WTC11 (cell line): ENCODE measurements around the gene NFIA.

Source experiments
- ATF1 ChIP-seq: sonication (generic); formaldehyde crosslinking; IDR thresholded peaks from 2 replicates; pipeline ENCODE4 v1.8.1; 2023; ENCODE audit warnings: mild to moderate bottlenecking, moderate library complexity, missing genetic modification reagents
- CTCF ChIP-seq: fragments of 200-600 bp; IDR thresholded peaks from 2 replicates; pipeline ENCODE4 v1.8.0; 2022; ENCODE audit warnings: antibody characterized with exemption
- E2F1 ChIP-seq: sonication (generic); formaldehyde crosslinking; IDR thresholded peaks from 2 replicates; pipeline ENCODE4 v1.8.0; 2022; ENCODE audit warnings: mild to moderate bottlenecking, missing genetic modification reagents
- JUN ChIP-seq: sonication (generic); formaldehyde crosslinking; IDR thresholded peaks from 2 replicates; pipeline ENCODE4 v1.8.0; 2023; ENCODE audit warnings: mild to moderate bottlenecking, missing genetic modification reagents
- SMAD4 ChIP-seq: sonication (generic); formaldehyde crosslinking; IDR thresholded peaks from 2 replicates; pipeline ENCODE4 v1.8.0; 2022; ENCODE audit warnings: mild to moderate bottlenecking, missing genetic modification reagents
- TP53 ChIP-seq: sonication (generic); formaldehyde crosslinking; IDR thresholded peaks from 2 replicates; pipeline ENCODE4 v1.8.1; 2023; ENCODE audit warnings: mild to moderate bottlenecking, missing genetic modification reagents
- ZNF232 ChIP-seq: sonication (generic); formaldehyde crosslinking; IDR thresholded peaks from 2 replicates; pipeline ENCODE4 v1.8.0; 2022; ENCODE audit warnings: mild to moderate bottlenecking, missing genetic modification reagents

- TF ChIP-seq CTCF (no peak), E2F1 (no peak), ZNF232 (CRISPR knock-in tag) (no peak), ATF1 (CRISPR knock-in tag) (no peak), JUN (CRISPR knock-in tag) (no peak), TP53 (CRISPR knock-in tag) (no peak), SMAD4 (no peak)
Observed at GRCh38 chr1:61225478-61225877, 143.1 kb downstream of the NFIA start.
